Measurements from ENCODE around the gene NINJ2. TPM values are rescaled to one million over a fixed set of nuclear protein-coding genes. Genes with fewer than 3 reads are reported as not detected.

The NINJ2 gene
- total RNA-seq, 1 donor: 5.8 TPM

DNA sequence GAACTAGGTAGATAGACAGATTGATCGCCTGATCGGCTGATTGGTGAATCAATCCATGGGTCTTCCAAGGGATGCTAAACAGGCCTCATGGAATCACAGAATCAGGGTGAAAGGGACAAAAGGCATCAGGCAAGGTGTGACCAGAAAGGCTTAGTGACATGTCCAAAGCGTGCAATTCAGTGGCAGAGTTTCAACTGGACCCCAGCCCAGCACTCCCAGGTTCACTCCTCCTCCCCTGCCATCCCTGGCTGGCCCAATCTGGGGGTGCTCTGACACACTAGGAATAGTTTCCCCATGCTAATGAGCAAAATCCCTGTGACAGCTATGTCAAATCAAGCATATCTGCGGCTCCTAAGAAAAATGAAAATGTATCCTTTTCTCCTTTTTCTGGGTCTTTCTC is 50.4 kb downstream of the NINJ2 start:
- Histone ChIP-seq H3K4me2 (ENCODE audit: insufficient read depth, low read length) (no peak overlapping the region), H3K27ac (ENCODE audit: low read depth, low read length) (no peak overlapping the region), H3K4me3 (ENCODE audit: insufficient read depth, low read length) (no peak overlapping the region), H3K36me3 (ENCODE audit: insufficient read depth, low read length) (no peaks in the 10 kb centered on the region), H3K79me2 (ENCODE audit: insufficient read depth, low read length) (no peaks in the 10 kb centered on the region), H2AFZ (ENCODE audit: low read length) (no peak overlapping the region), H3K27me3 (ENCODE audit: insufficient read depth, low read length) (no peaks in the 10 kb centered on the region), H4K20me1 (ENCODE audit: insufficient read depth, low read length) (no peaks in the 10 kb centered on the region), H3K9me3 (ENCODE audit: low read depth, low read length) (no peaks in the 10 kb centered on the region), H3K4me1 (ENCODE audit: insufficient read depth, low read length) (peaks cover 9% of the 10 kb centered on the region)
- TF ChIP-seq, protein P1, sequence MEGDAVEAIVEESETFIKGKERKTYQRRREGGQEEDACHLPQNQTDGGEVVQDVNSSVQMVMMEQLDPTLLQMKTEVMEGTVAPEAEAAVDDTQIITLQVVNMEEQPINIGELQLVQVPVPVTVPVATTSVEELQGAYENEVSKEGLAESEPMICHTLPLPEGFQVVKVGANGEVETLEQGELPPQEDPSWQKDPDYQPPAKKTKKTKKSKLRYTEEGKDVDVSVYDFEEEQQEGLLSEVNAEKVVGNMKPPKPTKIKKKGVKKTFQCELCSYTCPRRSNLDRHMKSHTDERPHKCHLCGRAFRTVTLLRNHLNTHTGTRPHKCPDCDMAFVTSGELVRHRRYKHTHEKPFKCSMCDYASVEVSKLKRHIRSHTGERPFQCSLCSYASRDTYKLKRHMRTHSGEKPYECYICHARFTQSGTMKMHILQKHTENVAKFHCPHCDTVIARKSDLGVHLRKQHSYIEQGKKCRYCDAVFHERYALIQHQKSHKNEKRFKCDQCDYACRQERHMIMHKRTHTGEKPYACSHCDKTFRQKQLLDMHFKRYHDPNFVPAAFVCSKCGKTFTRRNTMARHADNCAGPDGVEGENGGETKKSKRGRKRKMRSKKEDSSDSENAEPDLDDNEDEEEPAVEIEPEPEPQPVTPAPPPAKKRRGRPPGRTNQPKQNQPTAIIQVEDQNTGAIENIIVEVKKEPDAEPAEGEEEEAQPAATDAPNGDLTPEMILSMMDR (IDR thresholded peaks at IDR 0.05; ENCODE audit: extremely low read depth, low read depth, low read length): no peak
- no peak for DNase-seq (ENCODE audit: insufficient read length, low spot score, missing footprints)

DNA sequence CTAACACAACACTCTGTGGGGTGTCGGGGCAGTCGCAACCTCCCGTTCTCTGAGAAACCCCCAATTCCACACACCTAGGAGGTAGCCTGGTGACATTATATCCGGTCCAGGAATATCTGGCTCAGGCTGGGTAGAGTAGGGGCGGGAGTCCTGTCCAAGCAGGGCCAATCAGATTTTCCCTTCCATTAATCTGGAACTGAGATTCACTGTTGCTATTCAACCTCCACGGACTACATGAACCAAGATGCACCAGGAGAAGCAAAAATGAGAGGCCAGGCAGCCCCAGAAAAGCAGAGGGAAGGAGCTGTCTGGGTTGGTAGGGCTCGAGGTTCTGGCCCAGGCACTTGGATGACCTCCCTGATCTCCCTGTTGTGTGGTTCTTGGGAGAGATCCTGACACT is 51.0 kb downstream of the NINJ2 start:
- H3K36me3 ChIP-seq (ENCODE audit: insufficient read depth, low read length): no peaks in the 10 kb centered on the region
- TF ChIP-seq, protein P1 (IDR thresholded peaks at IDR 0.05; ENCODE audit: extremely low read depth, low read depth, low read length): no peak
- H3K9me3 ChIP-seq (ENCODE audit: low read depth, low read length): no peaks in the 10 kb centered on the region
- H3K4me1 ChIP-seq (ENCODE audit: insufficient read depth, low read length): peaks cover 9% of the 10 kb centered on the region
- no peak overlapping the region for H3K4me2 ChIP-seq (ENCODE audit: insufficient read depth, low read length)
- no peaks in the 10 kb centered on the region for H3K27me3 ChIP-seq (ENCODE audit: insufficient read depth, low read length)
- no peaks in the 10 kb centered on the region for H3K79me2 ChIP-seq (ENCODE audit: insufficient read depth, low read length)
- H3K27ac ChIP-seq (ENCODE audit: low read depth, low read length): no peak overlapping the region
- H3K4me3 ChIP-seq (ENCODE audit: insufficient read depth, low read length): no peak overlapping the region
- H4K20me1 ChIP-seq (ENCODE audit: insufficient read depth, low read length): no peaks in the 10 kb centered on the region
- DNase-seq (ENCODE audit: insufficient read length, low spot score, missing footprints): no peak
- H2AFZ ChIP-seq (ENCODE audit: low read length): no peak overlapping the region

DNA sequence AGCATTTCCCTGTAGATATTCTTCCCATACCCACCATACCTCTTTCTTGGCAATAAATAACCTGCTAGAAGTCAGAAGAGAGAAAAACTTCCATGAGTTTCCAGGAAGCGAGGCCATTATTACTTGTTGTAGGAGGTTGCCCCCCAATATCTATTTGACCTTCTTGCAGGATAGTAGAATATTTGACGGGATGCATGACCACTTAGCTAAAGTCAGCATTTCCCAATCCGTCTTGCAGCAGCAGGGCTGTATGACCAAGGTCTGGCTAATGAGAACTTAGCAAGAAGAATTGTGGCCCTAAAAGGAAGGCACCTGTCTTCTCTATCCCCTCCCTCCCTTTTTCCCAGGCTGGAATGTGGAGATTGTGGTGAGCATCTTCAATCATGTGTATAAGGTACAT is 51.5 kb downstream of the NINJ2 start:
- H3K9me3 ChIP-seq (ENCODE audit: low read depth, low read length): no peaks in the 10 kb centered on the region
- H3K4me2 ChIP-seq (ENCODE audit: insufficient read depth, low read length): no peak overlapping the region

DNA sequence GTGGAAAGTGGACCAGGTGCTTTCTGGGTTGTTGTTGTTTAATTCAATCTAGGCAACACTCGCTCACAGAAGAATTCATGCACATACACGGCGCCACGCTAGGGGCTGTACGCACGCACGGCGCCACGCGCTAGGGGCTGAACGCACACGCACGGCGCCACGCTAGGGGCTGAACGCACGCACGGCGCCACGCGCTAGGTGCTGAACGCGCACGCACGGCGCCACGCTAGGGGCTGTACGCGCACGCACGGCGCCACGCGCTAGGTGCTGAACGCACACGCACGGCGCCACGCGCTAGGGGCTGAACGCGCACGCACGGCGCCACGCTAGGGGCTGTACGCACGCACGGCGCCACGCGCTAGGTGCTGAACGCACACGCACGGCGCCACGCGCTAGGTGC is 54.3 kb downstream of the NINJ2 start:
- Histone ChIP-seq H3K36me3 (ENCODE audit: insufficient read depth, low read length) (no peaks in the 10 kb centered on the region), H3K4me3 (ENCODE audit: insufficient read depth, low read length) (no peak overlapping the region), H3K27me3 (ENCODE audit: insufficient read depth, low read length) (no peaks in the 10 kb centered on the region), H3K9me3 (ENCODE audit: low read depth, low read length) (no peaks in the 10 kb centered on the region), H3K27ac (ENCODE audit: low read depth, low read length) (no peak overlapping the region), H3K4me2 (ENCODE audit: insufficient read depth, low read length) (no peak overlapping the region), H3K79me2 (ENCODE audit: insufficient read depth, low read length) (no peaks in the 10 kb centered on the region), H3K4me1 (ENCODE audit: insufficient read depth, low read length) (peaks cover 9% of the 10 kb centered on the region), H2AFZ (ENCODE audit: low read length) (no peak overlapping the region), H4K20me1 (ENCODE audit: insufficient read depth, low read length) (no peaks in the 10 kb centered on the region)
- DNase-seq (ENCODE audit: insufficient read length, low spot score, missing footprints): no peak
- TF ChIP-seq, protein P1 (IDR thresholded peaks at IDR 0.05; ENCODE audit: extremely low read depth, low read depth, low read length): no peak

More for the DNA sequence above, 51.5 kb downstream of the NINJ2 start:
- Histone ChIP-seq H3K4me3 (ENCODE audit: insufficient read depth, low read length) (no peak overlapping the region), H3K36me3 (ENCODE audit: insufficient read depth, low read length) (no peaks in the 10 kb centered on the region), H3K27me3 (ENCODE audit: insufficient read depth, low read length) (no peaks in the 10 kb centered on the region), H3K4me1 (ENCODE audit: insufficient read depth, low read length) (peaks cover 9% of the 10 kb centered on the region), H2AFZ (ENCODE audit: low read length) (no peak overlapping the region), H4K20me1 (ENCODE audit: insufficient read depth, low read length) (no peaks in the 10 kb centered on the region), H3K27ac (ENCODE audit: low read depth, low read length) (no peak overlapping the region), H3K79me2 (ENCODE audit: insufficient read depth, low read length) (no peaks in the 10 kb centered on the region)
- DNase-seq (ENCODE audit: insufficient read length, low spot score, missing footprints): no peak
- TF ChIP-seq, protein P1 (IDR thresholded peaks at IDR 0.05; ENCODE audit: extremely low read depth, low read depth, low read length): no peak
